SK-N-MC (cell line): ENCODE data around the gene TMEM127.

Experiments
- EZH2 ChIP-seq: fragments of 200-600 bp; sonication (generic); IDR thresholded peaks from one replicate; pipeline ENCODE4 v1.6.1; 2017; ENCODE audit warnings: antibody characterized with exemption
- POLR2AphosphoS5 ChIP-seq: IDR thresholded peaks from 2 replicates; pipeline ENCODE4 v1.6.1; 2012; ENCODE audit warnings: mild to moderate bottlenecking, low read depth, low read length, borderline replicate concordance

DNA sequence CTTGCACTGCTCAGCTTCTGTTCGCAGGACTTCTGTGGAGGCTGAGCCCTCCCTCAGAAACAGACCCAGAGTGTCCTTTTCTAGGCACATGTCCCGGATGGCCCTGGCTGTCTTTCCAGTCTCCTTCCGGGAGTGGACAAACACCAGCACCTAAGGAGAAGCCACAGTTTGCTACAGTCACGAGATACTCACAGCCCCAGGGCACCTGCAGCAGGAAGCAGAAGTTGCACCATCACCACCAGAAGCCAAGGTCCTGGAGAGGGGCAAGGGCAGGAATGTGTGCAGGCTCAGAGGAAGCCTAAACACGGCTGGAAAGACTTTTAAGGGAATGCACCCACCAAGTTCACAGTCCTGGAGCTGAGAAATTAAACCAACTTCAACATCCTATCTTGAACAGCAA, 26.0 kb upstream of the TMEM127 start:
- TF ChIP-seq POLR2AphosphoS5, result no peak
- TF ChIP-seq EZH2, result no peak
